H1 (cell line): Measurements from ENCODE around the gene CEACAM21. TPM values are rescaled to one million over a fixed set of nuclear protein-coding genes. Genes with fewer than 3 reads are reported as not detected.

Experiments used
- CTCF ChIA-PET: fragments of 300-600 bp; sonication (Branson Sonifier 250); formaldehyde crosslinking; loops from one replicate; lab custom pipeline; 2021; ENCODE audit not compliant: partially characterized antibody; lab: Charles Lee
- POLR2A ChIA-PET: fragments of 300-600 bp; sonication (Branson Sonifier 250); formaldehyde crosslinking; loops from one replicate; lab custom pipeline; 2021; ENCODE audit warnings: inconsistent platforms; ENCODE audit not compliant: partially characterized antibody; lab: Charles Lee
- DNase-seq, 2 experiments: peaks; one replicate each; pipeline versions ENCODE4 v3.0.0 to v3.0.0-alpha.2; 2010 to 2022; ENCODE audit warnings: low spot score in 2 of 2, low read depth in 1 of 2, mixed read lengths in 1 of 2
- FAIRE-seq: peaks from 2 replicates; lab custom pipeline; 2011; peaks lifted over from hg19 to GRCh38; lab: Jason Lieb, UNC
- H2AFZ ChIP-seq: 2 replicates; pipeline ENCODE4 v1.8.1; 2012; ENCODE audit warnings: low read length, inconsistent platforms
- H2AK5ac ChIP-seq: 2 replicates; pipeline ENCODE4 v1.6.1; 2013; ENCODE audit warnings: low read depth, low read length
- H2BK120ac ChIP-seq: replicated peaks from 2 replicates; pipeline ENCODE3; 2013; ENCODE audit warnings: low read depth, low read length, inconsistent platforms
- H2BK12ac ChIP-seq: 2 replicates; pipeline ENCODE4 v1.6.1; 2013; ENCODE audit warnings: low read depth, low read length
- H2BK15ac ChIP-seq: 2 replicates; pipeline ENCODE4 v1.6.1; 2013; ENCODE audit warnings: low read length
- H2BK20ac ChIP-seq: 2 replicates; pipeline ENCODE4 v1.6.1; 2013; ENCODE audit warnings: low read length
- H2BK5ac ChIP-seq: 2 replicates; pipeline ENCODE4 v1.6.1; 2013; ENCODE audit warnings: low read depth, low read length
- H3K14ac ChIP-seq: 2 replicates; pipeline ENCODE4 v1.6.1; 2013; ENCODE audit warnings: inconsistent platforms; ENCODE audit not compliant: insufficient read length
- H3K18ac ChIP-seq: 2 replicates; pipeline ENCODE4 v1.6.1; 2013; ENCODE audit warnings: low read length; ENCODE audit errors: extremely low read depth
- H3K23ac ChIP-seq: 2 replicates; pipeline ENCODE4 v1.6.1; 2013; ENCODE audit warnings: inconsistent platforms; ENCODE audit not compliant: insufficient read length
- H3K23me2 ChIP-seq: 2 replicates; pipeline ENCODE4 v1.6.1; 2013; ENCODE audit warnings: low read depth, low read length
- H3K27ac ChIP-seq: 2 replicates; pipeline ENCODE4 v1.6.1; 2011; ENCODE audit warnings: low read depth, low read length, inconsistent platforms
- H3K27me3 ChIP-seq, 4 experiments: replicated peaks in 1 of 4; 1 replicate in 1 of 4; 2 replicates in 3 of 4; pipeline versions ENCODE4 v1.6.1 to v1.8.1; 2011 to 2013; ENCODE audit warnings: low read length in 3 of 4, mild to moderate bottlenecking in 3 of 4, inconsistent platforms in 2 of 4, mixed read lengths in 2 of 4, moderate library complexity in 1 of 4; ENCODE audit not compliant: control insufficient read depth in 3 of 4, insufficient read depth in 3 of 4; ENCODE audit errors: extremely low read depth in 1 of 4
- H3K36me3 ChIP-seq, 4 experiments: 2 replicates each; pipeline versions ENCODE4 v1.6.1 to v1.8.1; 2011 to 2013; ENCODE audit warnings: mild to moderate bottlenecking in 4 of 4, low read length in 3 of 4, moderate library complexity in 2 of 4, control low read depth in 1 of 4, inconsistent platforms in 1 of 4; ENCODE audit not compliant: insufficient read depth in 4 of 4, control insufficient read depth in 2 of 4
- H3K4ac ChIP-seq: replicated peaks from 2 replicates; pipeline ENCODE3; 2013; ENCODE audit warnings: low read length, low read depth, mixed read lengths, inconsistent platforms; ENCODE audit not compliant: insufficient read length
- H3K4me1 ChIP-seq, 4 experiments: replicated peaks in 1 of 4; 1 replicate in 1 of 4; 2 replicates in 3 of 4; pipeline versions ENCODE4 v1.6.1 to v1.8.1; 2011 to 2013; ENCODE audit warnings: low read length in 3 of 4, inconsistent platforms in 2 of 4, mixed read lengths in 1 of 4; ENCODE audit not compliant: insufficient read depth in 4 of 4, control insufficient read depth in 3 of 4
- H3K4me2 ChIP-seq, 2 experiments: 2 replicates each; pipeline versions ENCODE4 v1.6.1 to v1.8.1; 2011 to 2013; ENCODE audit warnings: low read depth in 2 of 2, low read length in 2 of 2, control low read depth in 1 of 2, inconsistent platforms in 1 of 2, mild to moderate bottlenecking in 1 of 2; ENCODE audit not compliant: insufficient read depth in 1 of 2
- H3K4me3 ChIP-seq, 4 experiments: fragments of 200-600, 300-600 bp in 1 of 4; sonication (generic), shearing (Covaris generic), sonication (Bioruptor Twin) in 1 of 4; 2 replicates each; pipeline versions ENCODE4 v1.5.1 to v1.8.1; 2011 to 2016; ENCODE audit warnings: low read length in 4 of 4, low read depth in 3 of 4, control low read depth in 2 of 4, inconsistent platforms in 2 of 4, mild to moderate bottlenecking in 2 of 4, mixed read lengths in 1 of 4, moderate library complexity in 1 of 4; ENCODE audit not compliant: insufficient read depth in 2 of 4; ENCODE audit errors: extremely low read depth in 1 of 4
- H3K56ac ChIP-seq: replicated peaks from 2 replicates; pipeline ENCODE3; 2013; ENCODE audit warnings: low read depth, mild to moderate bottlenecking, mixed read lengths, low read length, inconsistent platforms; ENCODE audit not compliant: insufficient read length
- H3K79me1 ChIP-seq: 2 replicates; pipeline ENCODE4 v1.6.1; 2013; ENCODE audit warnings: low read depth, low read length, control low read depth
- H3K79me2 ChIP-seq, 2 experiments: 2 replicates each; pipeline versions ENCODE4 v1.6.1 to v1.8.1; 2012 to 2013; ENCODE audit warnings: low read length in 2 of 2, mild to moderate bottlenecking in 2 of 2, inconsistent platforms in 1 of 2; ENCODE audit not compliant: insufficient read depth in 2 of 2, control insufficient read depth in 1 of 2
- H3K9ac ChIP-seq, 4 experiments: replicated peaks in 1 of 4; 1 replicate in 1 of 4; 2 replicates in 3 of 4; pipeline versions ENCODE4 v1.6.1 to v1.8.1; 2011 to 2013; ENCODE audit warnings: low read depth in 3 of 4, low read length in 3 of 4, control low read depth in 2 of 4, mild to moderate bottlenecking in 2 of 4, moderate library complexity in 2 of 4, inconsistent platforms in 1 of 4; ENCODE audit errors: extremely low read depth in 1 of 4
- H3K9me3 ChIP-seq, 2 experiments: 2 replicates each; pipeline versions ENCODE4 v1.6.1 to v1.8.1; 2012 to 2013; ENCODE audit warnings: mild to moderate bottlenecking in 2 of 2, moderate library complexity in 2 of 2, control low read depth in 1 of 2, inconsistent platforms in 1 of 2, low read depth in 1 of 2, low read length in 1 of 2, mixed read lengths in 1 of 2; ENCODE audit not compliant: insufficient read depth in 2 of 2
- H4K20me1 ChIP-seq, 2 experiments: replicated peaks in 1 of 2; 2 replicates each; pipeline versions ENCODE3 to v1.8.1; 2011 to 2013; ENCODE audit warnings: inconsistent platforms in 2 of 2, low read length in 2 of 2, mild to moderate bottlenecking in 1 of 2; ENCODE audit not compliant: insufficient read depth in 2 of 2, control insufficient read depth in 1 of 2
- H4K5ac ChIP-seq: 2 replicates; pipeline ENCODE4 v1.6.1; 2013; ENCODE audit warnings: low read length, low read depth, mixed read lengths, inconsistent platforms; ENCODE audit not compliant: insufficient read length
- H4K8ac ChIP-seq: 2 replicates; pipeline ENCODE4 v1.8.0; 2013; ENCODE audit warnings: mild to moderate bottlenecking, moderate library complexity, low read length, inconsistent platforms; ENCODE audit not compliant: insufficient read depth; ENCODE audit errors: extremely low read depth
- H4K91ac ChIP-seq: replicated peaks from 2 replicates; pipeline ENCODE3; 2013; ENCODE audit warnings: low read length, mixed read lengths, inconsistent platforms; ENCODE audit not compliant: insufficient read length
- ASH2L ChIP-seq: fragments of 200-600, 300-600 bp; sonication (generic); IDR thresholded peaks from one replicate; pipeline ENCODE4 v1.7.1; 2017; ENCODE audit warnings: low read length
- BCL11A ChIP-seq, 2 experiments: IDR thresholded peaks; one replicate each; pipeline ENCODE4 v1.6.1; 2011; ENCODE audit warnings: low read depth in 2 of 2, low read length in 2 of 2, mild to moderate bottlenecking in 2 of 2
- GTF2F1 ChIP-seq: IDR thresholded peaks from 2 replicates; pipeline ENCODE4 v1.6.1; 2012; ENCODE audit warnings: low read depth, low read length, improper control_type of control experiment, borderline replicate concordance
- KDM1A ChIP-seq: fragments of 200-600, 300-600 bp; sonication (generic); IDR thresholded peaks from 2 replicates; pipeline ENCODE4 v1.7.1; 2016; ENCODE audit warnings: mild to moderate bottlenecking, low read length, borderline replicate concordance
- KDM4A ChIP-seq: IDR thresholded peaks from one replicate; pipeline ENCODE4 v1.7.1; 2012; ENCODE audit warnings: low read depth, mild to moderate bottlenecking, moderate library complexity, low read length, inconsistent platforms; ENCODE audit not compliant: severe bottlenecking
- POLR2AphosphoS5 ChIP-seq: IDR thresholded peaks from 2 replicates; pipeline ENCODE4 v1.6.1; 2011; ENCODE audit warnings: low read depth, low read length
- RAD21 ChIP-seq, 2 experiments: IDR thresholded peaks in 1 of 2; conservative IDR thresholded peaks in 1 of 2; 2 replicates each; pipeline ENCODE4 v1.6.1; 2011; ENCODE audit warnings: low read depth in 2 of 2, low read length in 2 of 2, improper control_type of control experiment in 1 of 2, inconsistent platforms in 1 of 2, mild to moderate bottlenecking in 1 of 2, moderate library complexity in 1 of 2
- SIN3A ChIP-seq, 2 experiments: IDR thresholded peaks in 1 of 2; conservative IDR thresholded peaks in 1 of 2; 2 replicates each; pipeline ENCODE4 v1.6.1; 2011 to 2012; ENCODE audit warnings: low read length in 2 of 2, improper control_type of control experiment in 1 of 2, low read depth in 1 of 2, mild to moderate bottlenecking in 1 of 2
- SP2 ChIP-seq: IDR thresholded peaks from 2 replicates; pipeline ENCODE4 v1.6.1; 2012; ENCODE audit warnings: mild to moderate bottlenecking, low read length, inconsistent platforms
- SRF ChIP-seq: IDR thresholded peaks from 2 replicates; pipeline ENCODE4 v1.6.1; 2011; ENCODE audit warnings: mild to moderate bottlenecking, low read depth, low read length, moderate library complexity
- WGBS, 2 experiments: shearing (Covaris generic) in 1 of 2; methylation state at CpG; one replicate each; pipeline versions ENCODE4 v1.1.6 to v1.1.7; 2013 to 2015; ENCODE audit warnings: low lambda C conversion rate in 2 of 2, mixed read lengths in 2 of 2, inconsistent platforms in 1 of 2, low coverage in 1 of 2, missing lambda C conversion rate in 1 of 2; ENCODE audit not compliant: insufficient replicate concordance in 2 of 2, insufficient coverage in 1 of 2, insufficient read length in 1 of 2; ENCODE audit errors: extremely low coverage in 1 of 2, missing lambda C conversion rate in 1 of 2; 5-methylcytosine and 5-hydroxymethylcytosine counted together
- polyA plus RNA-seq, 7 experiments: library from polyadenylated mRNA; depleted of rRNA in 3 of 7; stranded (reverse) in 5 of 7; unstranded in 2 of 7; fragments of >200 nt in 5 of 7; fragments of 200-250 nt in 2 of 7; gene quantifications; 1 replicate in 5 of 7; 2 replicates in 1 of 7; 4 replicates in 1 of 7; pipeline versions ENCODE4 v1.2.1 to v1.2.3, GENCODE V29; 2011 to 2013; ENCODE audit warnings: missing spikeins in 2 of 7, mixed read lengths in 2 of 7
- total RNA-seq: library from RNA; stranded (reverse); fragmentation: NEBNext Ultra II Directional; extraction: Animal tissue kit (Norgen Biotek cat#: 25700); gene quantifications from 2 replicates; pipeline ENCODE4 v1.2.1, GENCODE V29; 2021

CEACAM21 gene
- total and polyA plus RNA-seq, 2 of the 8 experiments (the other 6 are each of a cell fraction or from before 2014, with no cell fraction given) = not detected

GRCh38 chr19:41626877-41627276, 50.9 kb downstream of the CEACAM21 start, which contains the start of gene CEACAM4:
Gene CEACAM4 (minus strand): TSS chr19:41627074. CDS start chr19:41626963, 111 bp downstream.
- no peak within 1 kb of the TSS for H2BK120ac ChIP-seq
- no peaks in the 10 kb centered on the region for H3K79me1 ChIP-seq
- no peak within 1 kb of the TSS for H3K56ac ChIP-seq
- no peak within 1 kb of the TSS for H3K27ac ChIP-seq
- H3K9me3 ChIP-seq = peaks cover 48 to 70% of the 10 kb centered on the region in 2 experiments
- H2AFZ ChIP-seq = no peak within 1 kb of the TSS
- no peak within 1 kb of the TSS for H3K9ac ChIP-seq
- TF ChIP-seq GTF2F1 (no peak), BCL11A (IDR thresholded peaks at IDR 0.05; ENCODE audit: low read depth in 2 of 2, low read length in 2 of 2) (no peak), ASH2L (no peak), POLR2AphosphoS5 (no peak), SIN3A (conservative IDR thresholded peaks at IDR 0.05 in 1 of 2, IDR thresholded peaks at IDR 0.05 in 1 of 2; ENCODE audit: low read depth in 1 of 2, low read length in 2 of 2) (no peak), KDM4A (no peak), RAD21 (IDR thresholded peaks at IDR 0.05 in 1 of 2, conservative IDR thresholded peaks at IDR 0.05 in 1 of 2; ENCODE audit: low read depth in 2 of 2, low read length in 2 of 2) (no peak), KDM1A (no peak), SRF (no peak), SP2 (no peak)
- ChIA-PET POLR2A (no interaction called here), CTCF (interaction anchor here (0.6 kb wide), 1 partner anchor 77 kb away, joined by 4 read pairs; no protein-coding TSS in a partner anchor)
- H3K4me3 ChIP-seq = no peak within 1 kb of the TSS
- no peak within 1 kb of the TSS for H4K8ac ChIP-seq
- H4K91ac ChIP-seq = no peak within 1 kb of the TSS
- H2BK20ac ChIP-seq = no peak within 1 kb of the TSS
- H3K18ac ChIP-seq = no peak within 1 kb of the TSS
- no peak within 1 kb of the TSS for H4K5ac ChIP-seq
- no peak within 1 kb of the TSS for H3K4me2 ChIP-seq
- H3K27me3 ChIP-seq = no peaks in the 10 kb centered on the region
- DNase-seq (no peak), FAIRE-seq (no peak)
- H2AK5ac ChIP-seq = no peak within 1 kb of the TSS
- no peaks in the 10 kb centered on the region for H3K36me3 ChIP-seq
- no peaks in the 10 kb centered on the region for H3K79me2 ChIP-seq
- no peak within 1 kb of the TSS for H2BK12ac ChIP-seq
- WGBS, 2 experiments = 79% methylated on average over 7 of the region's 7 CpGs; no CpG with 5 or more reads in 1 of the 2 experiments
- no peak within 1 kb of the TSS for H3K23ac ChIP-seq
- no peak within 1 kb of the TSS for H2BK15ac ChIP-seq
- no peaks in the 10 kb centered on the region; the same call in 1 of the 2 replicates for H3K23me2 ChIP-seq
- no peak within 1 kb of the TSS for H2BK5ac ChIP-seq
- no peaks in the 10 kb centered on the region for H4K20me1 ChIP-seq
- no peak within 1 kb of the TSS for H3K4ac ChIP-seq
- H3K14ac ChIP-seq = no peak within 1 kb of the TSS
- no peaks in the 10 kb centered on the region for H3K4me1 ChIP-seq
